Panc1 (cell line): Measurements from ENCODE around the gene PRAMEF13.
"Not testable (repeated sequence)": the region's sequence is repeated elsewhere in the genome, so short reads cannot be mapped to it uniquely, and the experiment has no call there.

Experiments
- CTCF ChIP-seq: fragments of 450-650 bp; IDR thresholded peaks from 2 replicates; pipeline ENCODE4 v1.5.1; 2017; ENCODE audit warnings: mild to moderate bottlenecking
- POLR2AphosphoS5 ChIP-seq: IDR thresholded peaks from 2 replicates; pipeline ENCODE4 v1.6.1; 2012; ENCODE audit warnings: mild to moderate bottlenecking, low read depth, low read length, moderate library complexity
- REST ChIP-seq, 2 experiments: IDR thresholded peaks; 2 replicates each; pipeline ENCODE4 v1.6.1; 2011 to 2012; ENCODE audit warnings: low read depth in 2 of 2, control low read depth in 1 of 2, low read length in 1 of 2, mild to moderate bottlenecking in 1 of 2, moderate library complexity in 1 of 2; ENCODE audit not compliant: insufficient read depth in 1 of 2
- SIN3A ChIP-seq: IDR thresholded peaks from 2 replicates; pipeline ENCODE4 v1.6.1; 2012; ENCODE audit warnings: low read depth, mild to moderate bottlenecking, low read length, moderate library complexity, borderline replicate concordance; ENCODE audit not compliant: insufficient read depth

- TF ChIP-seq CTCF; POLR2AphosphoS5; REST (IDR thresholded peaks at IDR 0.05; ENCODE audit: insufficient read depth in 1 of 2, low read depth in 2 of 2, low read length in 1 of 2); SIN3A: not testable (repeated sequence)
These were observed 24.5 kb upstream of the PRAMEF13 start, which contains the start of gene PRAMEF18 for GRCh38 chr1:13225675-13226204.
